PC-3 (cell line): Measurements from ENCODE around the gene KCNH3. TPM values are rescaled to one million over a fixed set of nuclear protein-coding genes. Genes with fewer than 3 reads are reported as not detected.

Source experiments
- ATAC-seq: fragments of 200-7000 bp; cut with Tn5 transposase; 2 replicates; pipeline ENCODE4 v1.9.1; 2020; ENCODE audit warnings: mild to moderate bottlenecking, moderate library complexity
- BruUV-seq: library from RNA; stranded (reverse); fragments of 400-500 nt; replicated peaks from 2 replicates; lab custom pipeline; 2021; lab: Mats Ljungman, UMichigan
- CTCF ChIA-PET: fragments of 300-600 bp; sonication (Branson Sonifier 250); formaldehyde crosslinking; loops from one replicate; lab custom pipeline; 2022; ENCODE audit warnings: antibody characterized with exemption; lab: Charles Lee
- POLR2A ChIA-PET: fragments of 300-600 bp; sonication (Branson Sonifier 250); formaldehyde crosslinking; loops from one replicate; lab custom pipeline; 2022; ENCODE audit warnings: antibody characterized with exemption; ENCODE audit not compliant: unreplicated experiment; lab: Charles Lee
- DNase-seq: peaks from one replicate; pipeline ENCODE4 v3.0.0-alpha.2; 2015
- H2AFZ ChIP-seq: fragments of 300-600 bp; sonication (generic); 2 replicates; pipeline ENCODE4 v1.6.0; 2016; ENCODE audit warnings: antibody characterized with exemption, low read length
- H3F3A ChIP-seq: fragments of 300-600 bp; sonication (generic); one replicate; pipeline ENCODE4 v1.6.0; 2017; ENCODE audit warnings: antibody characterized with exemption, low read length, control low read depth, mild to moderate bottlenecking; ENCODE audit not compliant: unreplicated experiment
- H3K27ac ChIP-seq: fragments of 300-600 bp; sonication (generic); 2 replicates; pipeline ENCODE4 v1.5.1; 2016; ENCODE audit warnings: mild to moderate bottlenecking, low read length
- H3K27me3 ChIP-seq: fragments of 300-600 bp; sonication (generic); 2 replicates; pipeline ENCODE4 v1.6.1; 2016; ENCODE audit warnings: low read length, mixed read lengths
- H3K36me3 ChIP-seq: fragments of 300-600 bp; sonication (generic); 2 replicates; pipeline ENCODE4 v1.6.1; 2016; ENCODE audit warnings: low read depth, mixed run types, low read length, mixed read lengths
- H3K4me1 ChIP-seq: fragments of 300-600 bp; sonication (generic); 2 replicates; pipeline ENCODE4 v1.5.1; 2016; ENCODE audit warnings: low read length; ENCODE audit not compliant: insufficient read depth
- H3K4me2 ChIP-seq: fragments of 300-600 bp; sonication (generic); 2 replicates; pipeline ENCODE4 v1.6.0; 2016; ENCODE audit warnings: low read length
- H3K4me3 ChIP-seq: fragments of 300-600 bp; sonication (generic); 2 replicates; pipeline ENCODE4 v1.5.1; 2016; ENCODE audit warnings: mild to moderate bottlenecking, low read length, mixed read lengths
- H3K79me2 ChIP-seq: fragments of 300-600 bp; sonication (generic); 2 replicates; pipeline ENCODE4 v1.6.1; 2017; ENCODE audit warnings: low read length, mixed read lengths
- H3K9ac ChIP-seq: fragments of 300-600 bp; sonication (generic); 2 replicates; pipeline ENCODE4 v1.6.0; 2016; ENCODE audit warnings: mild to moderate bottlenecking, low read length
- H3K9me2 ChIP-seq: fragments of 300-600 bp; sonication (generic); replicated peaks from 2 replicates; pipeline ENCODE4 v1.6.1; 2016; ENCODE audit warnings: mixed run types, low read length, mixed read lengths
- H3K9me3 ChIP-seq: fragments of 300-600 bp; sonication (generic); 2 replicates; pipeline ENCODE4 v1.6.1; 2016; ENCODE audit warnings: low read length, mixed read lengths
- H4K20me1 ChIP-seq: fragments of 300-600 bp; sonication (generic); 2 replicates; pipeline ENCODE4 v1.6.1; 2016; ENCODE audit warnings: low read length, mixed read lengths
- EZH2 ChIP-seq: fragments of 300-600 bp; sonication (generic); IDR thresholded peaks from one replicate; pipeline ENCODE4 v1.6.1; 2017; ENCODE audit warnings: antibody characterized with exemption, mild to moderate bottlenecking, low read length; ENCODE audit not compliant: unreplicated experiment
- EZH2phosphoT487 ChIP-seq: fragments of 300-600 bp; sonication (generic); IDR thresholded peaks from 2 replicates; pipeline ENCODE4 v1.6.1; 2018; ENCODE audit warnings: mild to moderate bottlenecking, antibody characterized with exemption, low read length, borderline replicate concordance
- intact Hi-C: fragments of 100-400 bp; cut with micrococcal nuclease; formaldehyde crosslinking; loops from 2 replicates; pipeline ENCODE4 v1.9.0; 2023
- total RNA-seq: library from RNA; depleted of rRNA; stranded (reverse); fragments of >200 nt; gene quantifications from 2 replicates; pipeline ENCODE4 v1.2.3, GENCODE V29; 2014
- TF ChIP-seq, protein P1 (sequence below): fragments of 300-600 bp; sonication (generic); conservative IDR thresholded peaks from 2 replicates; pipeline ENCODE4 v1.5.1; 2017; ENCODE audit warnings: antibody characterized with exemption, low read depth, mild to moderate bottlenecking, low read length

The KCNH3 gene
- total RNA-seq, 1 experiment from 2014 or later, result 0.07 TPM

DNA sequence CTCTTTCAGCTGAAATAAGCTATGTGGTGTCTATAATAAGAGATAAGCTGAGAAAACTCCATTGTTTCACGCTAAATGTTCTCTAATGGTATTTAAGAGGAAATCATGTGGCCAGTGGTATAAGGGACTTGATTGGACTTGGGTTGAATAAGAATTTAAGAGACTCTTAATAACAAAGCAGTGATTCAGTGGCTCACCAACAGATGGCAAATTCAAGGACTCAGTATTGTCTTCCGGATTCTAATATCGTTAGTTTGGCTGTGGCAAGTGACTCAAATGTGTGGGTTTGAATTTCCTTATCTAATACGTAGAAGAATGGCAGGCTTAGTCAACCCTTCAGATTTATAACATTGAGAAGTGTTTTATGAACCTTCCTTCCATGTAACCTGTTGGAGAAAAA lies 49.1 kb upstream of the KCNH3 start:
- H3K9ac ChIP-seq, result no peak overlapping the region
- peak overlapping the region; percentile 51 for H3K27ac ChIP-seq
- peak overlapping the region; percentile 2; the same call in 1 of the 2 replicates for H3K4me2 ChIP-seq

DNA sequence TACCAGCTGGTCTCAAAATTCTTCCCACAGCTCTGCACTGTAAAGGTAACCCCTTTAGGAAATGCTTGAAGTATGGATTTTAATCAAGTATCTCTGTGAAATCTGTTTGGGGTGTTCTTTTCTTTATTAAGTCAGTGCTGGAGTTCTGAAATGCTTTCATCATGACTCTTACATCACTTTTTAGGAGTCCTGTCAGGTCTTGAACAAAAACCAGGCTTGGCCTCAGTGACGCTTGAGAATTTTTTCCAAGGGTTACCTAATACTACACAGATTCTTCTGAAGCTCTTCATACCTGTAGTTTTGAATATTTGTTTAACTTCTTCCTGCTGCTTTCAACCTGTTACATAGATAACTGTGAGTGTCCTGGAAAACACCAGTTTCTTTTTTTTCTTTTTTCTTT lies 47.0 kb upstream of the KCNH3 start:
- no peak overlapping the region for H3K4me3 ChIP-seq
- no peaks in the 10 kb centered on the region for H3F3A ChIP-seq
- no TSS peak for BruUV-seq
- DNase-seq, result no peak
- 0 out of 2 replicates have a peak, but pooled peaks cover 4% of the 10 kb centered on the region for H3K79me2 ChIP-seq
- intact Hi-C loops, result no loop called here
- H3K27me3 ChIP-seq, result no peaks in the 10 kb centered on the region
- no peaks in the 10 kb centered on the region for H3K9me2 ChIP-seq
- H3K27ac ChIP-seq, result no peak overlapping the region
- no peaks in the 10 kb centered on the region for H4K20me1 ChIP-seq
- peaks cover 23% of the 10 kb centered on the region for H3K4me1 ChIP-seq
- no peak overlapping the region for H2AFZ ChIP-seq
- CTCF ChIA-PET, result no interaction called here
- H3K9ac ChIP-seq, result no peak overlapping the region
- H3K9me3 ChIP-seq, result no peaks in the 10 kb centered on the region
- no peak for ATAC-seq
- POLR2A ChIA-PET, result no interaction called here
- TF ChIP-seq, protein P1, sequence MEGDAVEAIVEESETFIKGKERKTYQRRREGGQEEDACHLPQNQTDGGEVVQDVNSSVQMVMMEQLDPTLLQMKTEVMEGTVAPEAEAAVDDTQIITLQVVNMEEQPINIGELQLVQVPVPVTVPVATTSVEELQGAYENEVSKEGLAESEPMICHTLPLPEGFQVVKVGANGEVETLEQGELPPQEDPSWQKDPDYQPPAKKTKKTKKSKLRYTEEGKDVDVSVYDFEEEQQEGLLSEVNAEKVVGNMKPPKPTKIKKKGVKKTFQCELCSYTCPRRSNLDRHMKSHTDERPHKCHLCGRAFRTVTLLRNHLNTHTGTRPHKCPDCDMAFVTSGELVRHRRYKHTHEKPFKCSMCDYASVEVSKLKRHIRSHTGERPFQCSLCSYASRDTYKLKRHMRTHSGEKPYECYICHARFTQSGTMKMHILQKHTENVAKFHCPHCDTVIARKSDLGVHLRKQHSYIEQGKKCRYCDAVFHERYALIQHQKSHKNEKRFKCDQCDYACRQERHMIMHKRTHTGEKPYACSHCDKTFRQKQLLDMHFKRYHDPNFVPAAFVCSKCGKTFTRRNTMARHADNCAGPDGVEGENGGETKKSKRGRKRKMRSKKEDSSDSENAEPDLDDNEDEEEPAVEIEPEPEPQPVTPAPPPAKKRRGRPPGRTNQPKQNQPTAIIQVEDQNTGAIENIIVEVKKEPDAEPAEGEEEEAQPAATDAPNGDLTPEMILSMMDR, result no peak
- TF ChIP-seq EZH2, result no peak
- no peak for TF ChIP-seq EZH2phosphoT487
- H3K4me2 ChIP-seq, result no peak overlapping the region
- H3K36me3 ChIP-seq, result peaks cover 8% of the 10 kb centered on the region; the same call in 1 of the 2 replicates

More for the DNA sequence above, 49.1 kb upstream of the KCNH3 start:
- intact Hi-C loops, result loop anchor here (2.0 kb wide), 1 partner anchor 25 kb away; no protein-coding TSS in a partner anchor
- no peaks in the 10 kb centered on the region for H4K20me1 ChIP-seq
- H3K9me3 ChIP-seq, result no peaks in the 10 kb centered on the region
- H3K4me1 ChIP-seq, result peaks cover 23% of the 10 kb centered on the region
- no TSS peak for BruUV-seq
- peaks cover 2% of the 10 kb centered on the region; the same call in 1 of the 2 replicates for H3K36me3 ChIP-seq
- H3K9me2 ChIP-seq, result no peaks in the 10 kb centered on the region
- H3K4me3 ChIP-seq, result no peak overlapping the region
- ATAC-seq (peak; percentile 85), DNase-seq (peak; percentile 75)
- H3F3A ChIP-seq, result no peaks in the 10 kb centered on the region
- TF ChIP-seq, protein P1, result peak; percentile 44
- TF ChIP-seq EZH2, result no peak
- CTCF ChIA-PET, result interaction anchor here (0.6 kb wide), 1 partner anchor 121 kb away, joined by 9 read pairs; no protein-coding TSS in a partner anchor
- H2AFZ ChIP-seq, result no peak overlapping the region
- POLR2A ChIA-PET, result no interaction called here
- 0 out of 2 replicates have a peak, but pooled peaks cover 4% of the 10 kb centered on the region for H3K79me2 ChIP-seq
- no peaks in the 10 kb centered on the region for H3K27me3 ChIP-seq

DNA sequence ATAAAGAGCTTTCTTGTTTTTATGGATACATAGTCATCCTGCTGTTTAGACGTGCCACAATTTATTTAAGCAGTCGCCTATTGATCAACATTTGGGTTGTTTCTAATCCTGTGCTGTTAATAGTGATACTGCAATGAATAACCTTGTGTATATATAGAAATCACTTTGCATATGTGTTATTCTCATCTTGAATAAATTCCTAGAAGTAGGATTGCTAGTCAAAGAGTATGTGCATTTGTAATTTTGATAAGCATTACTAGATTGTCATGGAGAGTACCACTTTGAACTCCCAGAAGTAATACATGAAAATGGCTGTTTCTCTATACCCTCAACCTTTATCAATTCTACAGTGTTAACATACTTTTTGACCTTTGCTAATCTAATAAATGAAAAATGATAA lies 44.9 kb upstream of the KCNH3 start:
- H4K20me1 ChIP-seq, result no peaks in the 10 kb centered on the region
- H3K27me3 ChIP-seq, result no peaks in the 10 kb centered on the region
- peaks cover 8% of the 10 kb centered on the region; the same call in 1 of the 2 replicates for H3K36me3 ChIP-seq
- H3K9ac ChIP-seq, result no peak overlapping the region
- CTCF ChIA-PET, result no interaction called here
- intact Hi-C loops, result no loop called here
- H3K9me3 ChIP-seq, result no peaks in the 10 kb centered on the region
- no peak overlapping the region for H2AFZ ChIP-seq
- DNase-seq, result no peak
- no peak overlapping the region for H3K4me2 ChIP-seq
- POLR2A ChIA-PET, result interaction anchor here (0.7 kb wide), 1 partner anchor 10 kb away, joined by 3 read pairs; no protein-coding TSS in a partner anchor
- H3K4me1 ChIP-seq, result peaks cover 23% of the 10 kb centered on the region
- BruUV-seq, result no TSS peak
- H3K9me2 ChIP-seq, result no peaks in the 10 kb centered on the region
- no peak for TF ChIP-seq EZH2
- TF ChIP-seq EZH2phosphoT487, result no peak
- TF ChIP-seq, protein P1, result no peak
- H3K79me2 ChIP-seq, result 0 out of 2 replicates have a peak, but pooled peaks cover 4% of the 10 kb centered on the region
- no peak overlapping the region for H3K4me3 ChIP-seq
- H3K27ac ChIP-seq, result no peak overlapping the region
- H3F3A ChIP-seq, result no peaks in the 10 kb centered on the region
- no peak for ATAC-seq
